ENCODE data around the gene GALNT17. TPM values are rescaled to one million over a fixed set of nuclear protein-coding genes. Genes with fewer than 3 reads are reported as not detected.

GALNT17 gene
- total and polyA plus RNA-seq, 2 experiments from 2014 or later = 11.1 to 65.6 TPM

DNA sequence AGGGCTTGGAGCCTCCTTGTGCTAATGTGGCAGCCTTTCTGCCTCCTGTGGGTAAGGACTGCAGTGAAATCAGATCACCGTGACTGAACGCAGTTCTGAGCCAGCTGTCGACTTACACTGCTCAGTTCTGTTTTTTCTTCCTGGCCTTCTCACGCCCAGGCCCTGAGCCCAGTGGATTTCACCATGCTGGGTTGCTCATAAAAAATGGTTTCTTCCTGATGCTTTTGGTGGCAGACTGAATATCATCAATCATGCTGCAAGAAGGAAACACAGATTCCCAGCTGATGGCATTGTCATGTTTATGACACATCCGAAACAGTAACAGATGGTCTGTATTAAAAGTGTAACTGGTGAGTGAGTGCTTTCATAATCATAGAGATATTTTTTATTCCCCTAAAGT is 389.6 kb downstream of the GALNT17 start:
- Mint-ChIP-seq H3K9me3 (peaks cover 37% of the 10 kb centered on the region), H3K4me1 (no peaks in the 10 kb centered on the region; the same call in 2 of the 3 replicates), H3K27me3 (ENCODE audit: insufficient read depth, low read depth, poor library complexity) (peaks cover 6% of the 10 kb centered on the region), H3K36me3 (ENCODE audit: low read depth) (peaks cover 66% of the 10 kb centered on the region), H3K4me3 (no peak overlapping the region), H3K27ac (no peak overlapping the region; the same call in 1 of the 2 replicates)
- Histone ChIP-seq H3K79me2 (replicated peaks; ENCODE audit: insufficient read depth) (no peaks in the 10 kb centered on the region), H2AFZ (no peak overlapping the region), H3K9me2 (ENCODE audit: insufficient read depth) (no peaks in the 10 kb centered on the region; the same call in 1 of the 2 replicates), H4K20me1 (replicated peaks; ENCODE audit: insufficient read depth) (no peaks in the 10 kb centered on the region), H3F3A (replicated peaks; ENCODE audit: low read depth) (no peaks in the 10 kb centered on the region; the same call in 1 of the 2 replicates), H3K36me3 (ENCODE audit: insufficient read depth) (peaks cover 6% of the 10 kb centered on the region; the same call in 1 of the 2 replicates), H3K4me1 (ENCODE audit: insufficient read depth) (no peaks in the 10 kb centered on the region), H3K4me3 (no peak overlapping the region), H3K27ac (ENCODE audit: low read depth) (no peak overlapping the region), H3K27me3 (ENCODE audit: insufficient read depth) (no peaks in the 10 kb centered on the region), H3K4me2 (no peak overlapping the region)
- ATAC-seq = no peak
- no peak for DNase-seq (ENCODE audit: low spot score)
- no peak for TF ChIP-seq EZH2 (IDR thresholded peaks at IDR 0.05; ENCODE audit: low read depth, unreplicated experiment)
- TF ChIP-seq NANOG (IDR thresholded peaks at IDR 0.05; ENCODE audit: borderline replicate concordance) = no peak
- no peak for TF ChIP-seq EZH2phosphoT487 (IDR thresholded peaks at IDR 0.05; ENCODE audit: unreplicated experiment)
- no peak for TF ChIP-seq ZNF114 (CRISPR knock-in tag; IDR thresholded peaks at IDR 0.05)
- TF ChIP-seq, protein P1, sequence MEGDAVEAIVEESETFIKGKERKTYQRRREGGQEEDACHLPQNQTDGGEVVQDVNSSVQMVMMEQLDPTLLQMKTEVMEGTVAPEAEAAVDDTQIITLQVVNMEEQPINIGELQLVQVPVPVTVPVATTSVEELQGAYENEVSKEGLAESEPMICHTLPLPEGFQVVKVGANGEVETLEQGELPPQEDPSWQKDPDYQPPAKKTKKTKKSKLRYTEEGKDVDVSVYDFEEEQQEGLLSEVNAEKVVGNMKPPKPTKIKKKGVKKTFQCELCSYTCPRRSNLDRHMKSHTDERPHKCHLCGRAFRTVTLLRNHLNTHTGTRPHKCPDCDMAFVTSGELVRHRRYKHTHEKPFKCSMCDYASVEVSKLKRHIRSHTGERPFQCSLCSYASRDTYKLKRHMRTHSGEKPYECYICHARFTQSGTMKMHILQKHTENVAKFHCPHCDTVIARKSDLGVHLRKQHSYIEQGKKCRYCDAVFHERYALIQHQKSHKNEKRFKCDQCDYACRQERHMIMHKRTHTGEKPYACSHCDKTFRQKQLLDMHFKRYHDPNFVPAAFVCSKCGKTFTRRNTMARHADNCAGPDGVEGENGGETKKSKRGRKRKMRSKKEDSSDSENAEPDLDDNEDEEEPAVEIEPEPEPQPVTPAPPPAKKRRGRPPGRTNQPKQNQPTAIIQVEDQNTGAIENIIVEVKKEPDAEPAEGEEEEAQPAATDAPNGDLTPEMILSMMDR (conservative IDR thresholded peaks at IDR 0.05; ENCODE audit: low read depth in 2 of 2) = no peak
- TF ChIP-seq, protein P2, sequence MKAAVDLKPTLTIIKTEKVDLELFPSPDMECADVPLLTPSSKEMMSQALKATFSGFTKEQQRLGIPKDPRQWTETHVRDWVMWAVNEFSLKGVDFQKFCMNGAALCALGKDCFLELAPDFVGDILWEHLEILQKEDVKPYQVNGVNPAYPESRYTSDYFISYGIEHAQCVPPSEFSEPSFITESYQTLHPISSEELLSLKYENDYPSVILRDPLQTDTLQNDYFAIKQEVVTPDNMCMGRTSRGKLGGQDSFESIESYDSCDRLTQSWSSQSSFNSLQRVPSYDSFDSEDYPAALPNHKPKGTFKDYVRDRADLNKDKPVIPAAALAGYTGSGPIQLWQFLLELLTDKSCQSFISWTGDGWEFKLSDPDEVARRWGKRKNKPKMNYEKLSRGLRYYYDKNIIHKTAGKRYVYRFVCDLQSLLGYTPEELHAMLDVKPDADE (IDR thresholded peaks at IDR 0.05) = no peak
- no peak for TF ChIP-seq JUNB (IDR thresholded peaks at IDR 0.05; ENCODE audit: unreplicated experiment)
- TF ChIP-seq, protein P3, sequence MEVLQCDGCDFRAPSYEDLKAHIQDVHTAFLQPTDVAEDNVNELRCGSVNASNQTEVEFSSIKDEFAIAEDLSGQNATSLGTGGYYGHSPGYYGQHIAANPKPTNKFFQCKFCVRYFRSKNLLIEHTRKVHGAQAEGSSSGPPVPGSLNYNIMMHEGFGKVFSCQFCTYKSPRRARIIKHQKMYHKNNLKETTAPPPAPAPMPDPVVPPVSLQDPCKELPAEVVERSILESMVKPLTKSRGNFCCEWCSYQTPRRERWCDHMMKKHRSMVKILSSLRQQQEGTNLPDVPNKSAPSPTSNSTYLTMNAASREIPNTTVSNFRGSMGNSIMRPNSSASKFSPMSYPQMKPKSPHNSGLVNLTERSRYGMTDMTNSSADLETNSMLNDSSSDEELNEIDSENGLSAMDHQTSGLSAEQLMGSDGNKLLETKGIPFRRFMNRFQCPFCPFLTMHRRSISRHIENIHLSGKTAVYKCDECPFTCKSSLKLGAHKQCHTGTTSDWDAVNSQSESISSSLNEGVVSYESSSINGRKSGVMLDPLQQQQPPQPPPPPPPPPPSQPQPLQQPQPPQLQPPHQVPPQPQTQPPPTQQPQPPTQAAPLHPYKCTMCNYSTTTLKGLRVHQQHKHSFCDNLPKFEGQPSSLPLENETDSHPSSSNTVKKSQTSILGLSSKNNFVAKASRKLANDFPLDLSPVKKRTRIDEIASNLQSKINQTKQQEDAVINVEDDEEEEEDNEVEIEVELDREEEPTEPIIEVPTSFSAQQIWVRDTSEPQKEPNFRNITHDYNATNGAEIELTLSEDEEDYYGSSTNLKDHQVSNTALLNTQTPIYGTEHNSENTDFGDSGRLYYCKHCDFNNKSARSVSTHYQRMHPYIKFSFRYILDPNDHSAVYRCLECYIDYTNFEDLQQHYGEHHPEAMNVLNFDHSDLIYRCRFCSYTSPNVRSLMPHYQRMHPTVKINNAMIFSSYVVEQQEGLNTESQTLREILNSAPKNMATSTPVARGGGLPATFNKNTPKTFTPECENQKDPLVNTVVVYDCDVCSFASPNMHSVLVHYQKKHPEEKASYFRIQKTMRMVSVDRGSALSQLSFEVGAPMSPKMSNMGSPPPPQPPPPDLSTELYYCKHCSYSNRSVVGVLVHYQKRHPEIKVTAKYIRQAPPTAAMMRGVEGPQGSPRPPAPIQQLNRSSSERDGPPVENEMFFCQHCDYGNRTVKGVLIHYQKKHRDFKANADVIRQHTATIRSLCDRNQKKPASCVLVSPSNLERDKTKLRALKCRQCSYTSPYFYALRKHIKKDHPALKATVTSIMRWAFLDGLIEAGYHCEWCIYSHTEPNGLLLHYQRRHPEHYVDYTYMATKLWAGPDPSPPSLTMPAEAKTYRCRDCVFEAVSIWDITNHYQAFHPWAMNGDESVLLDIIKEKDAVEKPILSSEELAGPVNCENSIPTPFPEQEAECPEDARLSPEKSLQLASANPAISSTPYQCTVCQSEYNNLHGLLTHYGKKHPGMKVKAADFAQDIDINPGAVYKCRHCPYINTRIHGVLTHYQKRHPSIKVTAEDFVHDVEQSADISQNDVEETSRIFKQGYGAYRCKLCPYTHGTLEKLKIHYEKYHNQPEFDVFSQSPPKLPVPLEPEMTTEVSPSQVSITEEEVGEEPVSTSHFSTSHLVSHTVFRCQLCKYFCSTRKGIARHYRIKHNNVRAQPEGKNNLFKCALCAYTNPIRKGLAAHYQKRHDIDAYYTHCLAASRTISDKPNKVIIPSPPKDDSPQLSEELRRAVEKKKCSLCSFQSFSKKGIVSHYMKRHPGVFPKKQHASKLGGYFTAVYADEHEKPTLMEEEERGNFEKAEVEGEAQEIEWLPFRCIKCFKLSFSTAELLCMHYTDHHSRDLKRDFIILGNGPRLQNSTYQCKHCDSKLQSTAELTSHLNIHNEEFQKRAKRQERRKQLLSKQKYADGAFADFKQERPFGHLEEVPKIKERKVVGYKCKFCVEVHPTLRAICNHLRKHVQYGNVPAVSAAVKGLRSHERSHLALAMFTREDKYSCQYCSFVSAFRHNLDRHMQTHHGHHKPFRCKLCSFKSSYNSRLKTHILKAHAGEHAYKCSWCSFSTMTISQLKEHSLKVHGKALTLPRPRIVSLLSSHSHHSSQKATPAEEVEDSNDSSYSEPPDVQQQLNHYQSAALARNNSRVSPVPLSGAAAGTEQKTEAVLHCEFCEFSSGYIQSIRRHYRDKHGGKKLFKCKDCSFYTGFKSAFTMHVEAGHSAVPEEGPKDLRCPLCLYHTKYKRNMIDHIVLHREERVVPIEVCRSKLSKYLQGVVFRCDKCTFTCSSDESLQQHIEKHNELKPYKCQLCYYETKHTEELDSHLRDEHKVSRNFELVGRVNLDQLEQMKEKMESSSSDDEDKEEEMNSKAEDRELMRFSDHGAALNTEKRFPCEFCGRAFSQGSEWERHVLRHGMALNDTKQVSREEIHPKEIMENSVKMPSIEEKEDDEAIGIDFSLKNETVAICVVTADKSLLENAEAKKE (CRISPR knock-in tag; IDR thresholded peaks at IDR 0.05) = no peak
- TF ChIP-seq, protein P4, sequence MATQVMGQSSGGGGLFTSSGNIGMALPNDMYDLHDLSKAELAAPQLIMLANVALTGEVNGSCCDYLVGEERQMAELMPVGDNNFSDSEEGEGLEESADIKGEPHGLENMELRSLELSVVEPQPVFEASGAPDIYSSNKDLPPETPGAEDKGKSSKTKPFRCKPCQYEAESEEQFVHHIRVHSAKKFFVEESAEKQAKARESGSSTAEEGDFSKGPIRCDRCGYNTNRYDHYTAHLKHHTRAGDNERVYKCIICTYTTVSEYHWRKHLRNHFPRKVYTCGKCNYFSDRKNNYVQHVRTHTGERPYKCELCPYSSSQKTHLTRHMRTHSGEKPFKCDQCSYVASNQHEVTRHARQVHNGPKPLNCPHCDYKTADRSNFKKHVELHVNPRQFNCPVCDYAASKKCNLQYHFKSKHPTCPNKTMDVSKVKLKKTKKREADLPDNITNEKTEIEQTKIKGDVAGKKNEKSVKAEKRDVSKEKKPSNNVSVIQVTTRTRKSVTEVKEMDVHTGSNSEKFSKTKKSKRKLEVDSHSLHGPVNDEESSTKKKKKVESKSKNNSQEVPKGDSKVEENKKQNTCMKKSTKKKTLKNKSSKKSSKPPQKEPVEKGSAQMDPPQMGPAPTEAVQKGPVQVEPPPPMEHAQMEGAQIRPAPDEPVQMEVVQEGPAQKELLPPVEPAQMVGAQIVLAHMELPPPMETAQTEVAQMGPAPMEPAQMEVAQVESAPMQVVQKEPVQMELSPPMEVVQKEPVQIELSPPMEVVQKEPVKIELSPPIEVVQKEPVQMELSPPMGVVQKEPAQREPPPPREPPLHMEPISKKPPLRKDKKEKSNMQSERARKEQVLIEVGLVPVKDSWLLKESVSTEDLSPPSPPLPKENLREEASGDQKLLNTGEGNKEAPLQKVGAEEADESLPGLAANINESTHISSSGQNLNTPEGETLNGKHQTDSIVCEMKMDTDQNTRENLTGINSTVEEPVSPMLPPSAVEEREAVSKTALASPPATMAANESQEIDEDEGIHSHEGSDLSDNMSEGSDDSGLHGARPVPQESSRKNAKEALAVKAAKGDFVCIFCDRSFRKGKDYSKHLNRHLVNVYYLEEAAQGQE (IDR thresholded peaks at IDR 0.05; ENCODE audit: unreplicated experiment) = no peak
- TF ChIP-seq CREB1 (CRISPR knock-in tag; IDR thresholded peaks at IDR 0.05; ENCODE audit: low read depth) = no peak
- no peak for TF ChIP-seq STAT1 (IDR thresholded peaks at IDR 0.05; ENCODE audit: unreplicated experiment)
- TF ChIP-seq POLR2AphosphoS5 (IDR thresholded peaks at IDR 0.05; ENCODE audit: low read depth) = no peak
- no peak for TF ChIP-seq ZNF331 (CRISPR knock-in tag; IDR thresholded peaks at IDR 0.05; ENCODE audit: low read depth)

All from GM23338 (cell line).